Measurements from ENCODE around the gene TEX11.
"Not testable (repeated sequence)": the region's sequence is repeated elsewhere in the genome, so short reads cannot be mapped to it uniquely, and the experiment has no call there.

The TEX11 gene

DNA sequence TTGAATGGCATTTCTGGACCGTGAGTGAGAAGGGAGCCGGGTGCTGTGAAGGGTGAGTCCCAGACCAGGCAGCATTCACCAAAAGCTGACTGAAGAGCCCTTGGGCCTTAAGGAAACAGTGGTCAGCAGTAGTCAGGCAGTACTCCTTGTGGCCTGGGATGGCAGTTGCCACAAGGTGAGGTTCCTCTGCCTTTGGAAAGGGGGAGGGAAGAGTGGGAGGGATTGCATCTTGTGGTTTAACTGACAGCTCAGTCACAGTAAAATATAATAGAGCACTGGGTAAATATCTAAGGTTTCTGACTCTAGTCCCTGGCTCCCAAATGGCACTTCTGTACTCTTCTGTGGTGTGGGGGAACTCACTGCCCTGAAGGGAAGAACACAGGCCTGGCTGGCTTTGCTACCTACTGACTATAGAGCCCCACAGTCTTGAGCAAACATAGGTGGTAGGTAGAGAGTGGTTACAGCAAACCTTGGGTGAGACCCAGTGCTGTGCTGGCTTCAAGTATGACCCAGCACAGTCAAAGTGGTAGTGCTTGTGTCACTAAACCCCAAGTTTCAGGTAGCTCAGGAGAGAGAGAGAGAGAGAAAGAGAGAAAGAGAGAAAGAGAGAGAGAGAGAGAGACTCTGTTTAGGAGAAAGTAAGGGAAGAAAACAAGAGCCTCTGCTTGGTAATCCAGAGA, 154.2 kb downstream of the TEX11 start:
- no peak for DNase-seq

DNA sequence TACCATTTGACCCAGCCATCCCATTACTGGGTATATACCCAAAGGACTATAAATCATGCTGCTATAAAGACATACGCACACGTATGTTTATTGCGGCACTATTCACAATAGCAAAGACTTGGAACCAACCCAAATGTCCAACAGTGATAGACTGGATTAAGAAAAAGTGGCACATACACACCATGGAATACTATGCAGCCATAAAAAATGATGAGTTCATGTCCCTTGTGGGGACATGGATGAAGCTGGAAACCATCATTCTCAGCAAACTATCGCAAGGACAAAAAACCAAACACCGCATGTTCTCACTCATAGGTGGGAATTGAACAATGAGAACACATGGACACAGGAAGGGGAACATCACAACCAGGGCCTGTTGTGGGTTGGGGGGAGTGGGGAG, 174.7 kb downstream of the TEX11 start:
- not testable (repeated sequence) for DNase-seq

DNA sequence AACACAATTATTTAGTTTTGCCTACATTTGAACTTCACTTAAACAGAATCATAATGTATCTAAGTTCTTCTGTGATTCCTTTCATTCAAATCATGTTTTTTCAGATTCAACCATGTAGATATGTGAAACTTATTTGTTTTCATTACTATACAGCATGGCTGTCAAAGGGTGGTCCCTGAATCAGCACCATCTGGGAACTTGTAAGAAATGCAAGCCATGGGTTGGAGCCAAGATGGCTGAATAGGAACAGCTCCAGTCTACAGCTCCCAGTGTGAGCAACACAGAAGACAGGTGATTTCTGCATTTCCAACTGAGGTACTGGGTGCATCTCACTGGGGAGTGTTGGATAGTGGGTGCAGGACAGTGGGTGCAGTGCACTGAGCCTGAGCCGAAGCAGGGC, 180.6 kb downstream of the TEX11 start:
- DNase-seq: not testable (repeated sequence)

DNA sequence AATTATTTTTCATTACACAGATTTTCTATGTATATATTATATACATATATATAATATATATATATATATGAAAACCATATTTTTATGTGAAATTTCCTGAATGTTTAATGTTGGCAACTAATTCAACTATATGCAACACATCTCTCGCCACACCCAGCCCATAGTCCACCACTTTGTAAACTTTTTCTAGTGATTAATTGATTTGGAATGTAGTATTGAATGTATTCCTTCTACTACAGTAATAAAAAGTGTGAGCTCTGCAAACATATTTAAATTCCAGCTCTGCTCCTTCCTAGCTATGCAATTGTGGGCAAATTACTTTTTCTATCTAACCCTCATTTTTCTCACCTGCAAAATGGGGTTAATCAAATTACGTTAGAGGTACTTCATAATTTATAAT, 187.8 kb downstream of the TEX11 start:
- no peak for DNase-seq

DNA sequence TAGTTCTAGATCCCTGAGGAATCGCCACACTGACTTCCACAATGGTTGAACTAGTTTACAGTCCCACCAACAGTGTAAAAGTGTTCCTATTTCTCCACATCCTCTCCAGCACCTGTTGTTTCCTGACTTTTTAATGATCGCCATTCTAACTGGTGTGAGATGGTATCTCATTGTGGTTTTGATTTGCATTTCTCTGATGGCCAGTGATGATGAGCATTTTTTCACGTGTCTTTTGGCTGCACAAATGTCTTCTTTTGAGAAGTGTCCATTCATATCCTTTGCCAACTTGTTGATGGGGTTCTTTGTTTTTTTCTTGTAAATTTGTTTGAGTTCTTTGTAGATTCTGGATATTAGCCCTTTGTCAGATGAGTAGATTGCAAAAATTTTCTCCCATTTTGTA, 197.2 kb downstream of the TEX11 start:
- not testable (repeated sequence) for DNase-seq

DNA sequence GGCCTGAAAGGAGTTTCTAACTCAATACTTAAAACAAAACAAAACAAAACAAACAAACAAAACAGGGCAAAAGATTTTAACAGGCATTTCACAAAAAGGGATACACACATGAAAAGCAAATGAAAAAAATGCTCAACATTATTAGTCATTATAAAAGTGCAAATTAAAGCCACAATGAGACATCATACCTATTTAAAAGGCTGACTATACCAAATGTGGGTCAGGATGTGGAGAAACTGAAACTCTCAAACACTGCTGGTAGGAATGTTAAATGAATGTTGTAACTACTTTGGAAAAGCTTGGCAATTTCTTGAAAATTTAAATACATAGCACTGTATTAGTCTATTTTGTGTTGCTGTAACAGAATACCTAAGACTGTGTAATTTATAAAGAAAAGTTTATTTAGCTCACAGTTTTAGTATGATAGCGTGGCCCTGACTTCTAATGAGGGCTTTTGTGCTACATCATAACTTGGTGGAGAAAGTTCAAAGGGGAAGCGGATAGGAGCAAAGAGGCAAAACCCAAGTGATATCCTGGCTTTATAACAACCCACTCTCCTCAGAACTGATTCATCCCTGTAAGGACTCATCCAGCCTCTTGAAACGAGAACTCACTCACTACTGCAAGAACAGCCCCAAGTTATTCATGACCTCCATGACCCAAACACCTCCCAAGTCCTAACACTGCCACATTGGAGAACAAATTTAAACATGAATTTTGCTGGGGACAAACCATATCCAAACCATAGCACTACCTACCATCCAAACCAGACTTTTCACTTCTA, 214.0 kb downstream of the TEX11 start:
- DNase-seq: no peak

DNA sequence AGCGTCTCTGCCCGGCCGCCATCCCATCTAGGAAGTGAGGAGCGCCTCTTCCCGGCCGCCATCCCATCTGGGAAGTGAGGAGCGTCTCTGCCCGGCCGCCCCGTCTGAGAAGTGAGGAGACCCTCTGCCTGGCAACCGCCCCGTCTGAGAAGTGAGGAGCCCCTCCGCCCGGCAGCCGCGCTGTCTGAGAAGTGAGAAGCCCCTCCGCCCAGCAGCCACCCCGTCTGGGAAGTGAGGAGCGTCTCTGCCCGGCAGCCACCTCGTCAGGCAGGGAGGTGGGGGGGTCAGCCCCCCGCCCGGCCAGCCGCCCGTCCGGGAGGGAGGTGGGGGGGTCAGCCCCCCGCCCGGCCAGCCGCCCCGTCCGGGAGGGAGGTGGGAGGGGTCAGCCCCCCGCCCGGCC, 229.1 kb downstream of the TEX11 start:
- not testable (repeated sequence) for DNase-seq

DNA sequence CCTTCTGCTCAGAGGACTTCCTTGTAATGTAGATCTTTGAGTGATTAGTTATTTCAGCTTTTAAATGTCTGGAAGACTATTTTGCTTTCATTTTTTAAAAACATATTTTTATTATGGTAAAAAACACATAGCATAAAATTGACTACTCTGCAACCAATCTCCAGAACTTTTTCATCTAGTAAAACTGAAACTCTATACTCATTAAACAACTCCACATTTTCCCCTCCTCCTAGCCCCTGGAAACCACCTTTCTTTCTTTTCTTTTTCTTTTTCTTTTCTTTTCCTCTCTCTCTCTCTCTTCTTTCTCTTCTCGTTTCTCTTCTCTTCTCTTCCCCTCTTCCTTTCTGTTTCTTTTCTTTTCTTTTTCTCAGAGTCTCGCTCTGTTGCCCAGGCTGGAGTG, 233.2 kb downstream of the TEX11 start:
- no peak for DNase-seq

DNA sequence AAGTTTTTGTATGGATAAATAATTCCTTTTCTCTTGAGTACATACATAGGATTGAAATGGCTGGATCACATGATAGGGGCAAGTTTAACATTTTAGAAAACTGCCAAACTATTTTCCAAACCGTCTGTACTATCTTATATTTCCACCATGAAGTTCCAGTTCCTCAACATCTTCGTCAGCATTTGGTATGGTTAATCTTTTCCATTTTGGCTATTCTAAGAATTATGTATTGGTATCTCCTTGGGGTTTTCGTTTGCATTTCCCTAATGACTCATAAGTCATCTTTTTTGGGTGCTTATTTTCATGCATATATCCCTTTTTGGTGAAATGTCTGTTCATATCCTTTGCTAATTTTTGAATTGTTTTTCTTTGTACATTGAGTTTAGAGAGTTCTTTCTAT, 236.2 kb downstream of the TEX11 start:
- no peak for DNase-seq

DNA sequence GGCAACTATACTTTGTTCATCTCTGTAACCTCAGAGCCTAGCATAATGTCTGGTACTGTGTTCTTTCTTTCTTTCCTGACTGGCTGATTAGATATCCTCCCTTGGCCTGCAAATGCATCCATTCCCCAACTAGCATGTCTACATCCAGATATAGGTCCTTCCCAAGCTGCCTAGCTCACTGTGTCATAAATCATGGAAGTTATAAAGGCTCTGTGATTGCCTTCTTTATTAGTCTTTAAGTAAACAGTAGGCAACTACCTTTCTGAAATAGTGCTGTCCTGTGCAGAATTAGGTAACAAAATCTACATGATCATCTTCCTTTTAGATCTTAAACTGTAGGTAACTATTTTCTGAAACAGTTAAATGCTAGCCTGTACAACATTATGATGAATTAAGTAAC, 239.4 kb downstream of the TEX11 start:
- DNase-seq: no peak

DNA sequence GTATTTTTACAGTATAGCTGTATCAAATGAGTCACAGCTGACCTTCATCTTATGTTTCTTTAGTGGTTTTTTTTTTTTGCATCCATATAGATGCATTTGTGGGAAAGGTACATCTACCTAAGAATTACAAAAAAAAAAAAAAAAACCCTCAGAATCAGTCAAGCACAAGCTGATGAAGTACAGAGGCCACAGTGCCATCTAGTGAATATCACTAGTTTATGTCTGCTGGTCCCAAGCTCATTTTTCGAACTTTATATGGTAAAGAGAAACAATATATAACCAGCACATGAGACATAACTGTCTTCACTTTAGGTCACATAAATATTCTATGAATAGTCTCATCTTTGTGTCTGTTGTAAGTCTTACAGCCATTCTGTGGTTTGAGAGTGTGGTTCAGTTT, 243.8 kb downstream of the TEX11 start:
- no peak for DNase-seq

DNA sequence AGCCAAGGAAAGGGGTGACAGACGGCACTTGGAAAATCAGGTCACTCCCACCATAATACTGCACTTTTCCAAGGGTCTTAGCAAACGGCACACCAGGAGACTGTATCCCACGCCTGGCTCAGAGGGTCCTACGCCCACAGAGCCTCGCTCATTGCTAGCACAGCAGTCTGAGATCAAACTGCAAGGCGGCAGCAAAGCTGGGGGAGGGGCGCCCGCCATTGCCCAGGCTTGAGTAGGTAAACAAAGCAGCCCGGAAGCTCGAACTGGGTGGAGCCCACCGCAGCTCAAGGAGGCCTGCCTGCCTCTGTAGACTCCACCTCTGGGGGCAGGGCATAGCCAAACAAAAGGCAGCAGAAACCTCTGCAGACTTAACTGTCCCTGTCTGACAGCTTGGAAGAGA, 247.4 kb downstream of the TEX11 start:
- not testable (repeated sequence) for DNase-seq

DNA sequence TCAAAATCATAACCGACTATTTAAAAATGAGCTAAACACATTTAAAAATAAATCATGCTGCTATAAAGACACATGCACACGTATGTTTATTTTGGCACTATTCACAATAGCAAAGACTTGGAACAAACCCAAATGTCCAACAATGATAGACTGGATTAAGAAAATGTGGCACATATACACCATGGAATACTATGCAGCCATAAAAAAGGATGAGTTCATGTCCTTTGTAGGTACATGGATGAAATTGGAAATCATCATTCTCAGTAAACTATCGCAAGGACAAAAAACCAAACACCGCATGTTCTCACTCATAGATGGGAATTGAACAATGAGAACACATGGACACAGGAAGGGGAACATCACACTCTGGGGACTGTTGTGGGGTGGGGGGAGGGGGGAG, 251.0 kb downstream of the TEX11 start:
- not testable (repeated sequence) for DNase-seq

DNA sequence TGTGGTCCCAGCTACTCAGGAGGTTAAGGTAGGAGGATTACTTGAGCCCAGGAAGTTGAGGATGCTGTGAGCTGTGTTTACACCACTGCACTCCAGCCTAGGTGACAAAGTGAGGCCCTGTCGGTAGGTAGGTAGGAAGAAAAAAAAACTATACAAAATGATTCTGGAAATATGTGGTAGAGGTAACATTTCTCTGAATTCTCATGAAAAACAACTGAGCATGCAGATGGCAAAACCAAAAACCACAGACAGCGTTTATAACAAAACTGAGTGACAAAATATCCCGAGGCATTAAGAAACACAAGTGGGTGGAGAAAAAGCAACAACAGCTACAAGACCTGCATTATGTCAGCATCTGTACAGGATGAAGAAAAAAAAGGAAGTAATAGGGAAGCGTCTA, 252.2 kb downstream of the TEX11 start:
- no peak for DNase-seq

DNA sequence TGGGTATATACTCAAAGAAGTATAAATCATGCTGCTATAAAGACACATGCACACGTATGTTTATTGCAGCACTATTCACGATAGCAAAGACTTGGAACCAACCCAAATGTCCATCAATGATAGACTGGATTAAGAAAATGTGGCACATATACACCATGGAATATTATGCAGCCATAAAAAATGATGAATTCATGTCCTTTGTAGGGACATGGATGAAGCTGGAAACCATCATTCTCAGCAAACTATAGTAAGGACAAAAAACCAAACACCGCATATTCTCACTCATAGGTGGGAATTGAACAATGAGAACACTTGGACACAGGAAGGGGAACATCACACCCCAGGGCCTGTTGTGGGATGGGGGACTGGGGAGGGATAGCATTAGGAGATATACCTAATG, 260.6 kb downstream of the TEX11 start:
- not testable (repeated sequence) for DNase-seq

DNA sequence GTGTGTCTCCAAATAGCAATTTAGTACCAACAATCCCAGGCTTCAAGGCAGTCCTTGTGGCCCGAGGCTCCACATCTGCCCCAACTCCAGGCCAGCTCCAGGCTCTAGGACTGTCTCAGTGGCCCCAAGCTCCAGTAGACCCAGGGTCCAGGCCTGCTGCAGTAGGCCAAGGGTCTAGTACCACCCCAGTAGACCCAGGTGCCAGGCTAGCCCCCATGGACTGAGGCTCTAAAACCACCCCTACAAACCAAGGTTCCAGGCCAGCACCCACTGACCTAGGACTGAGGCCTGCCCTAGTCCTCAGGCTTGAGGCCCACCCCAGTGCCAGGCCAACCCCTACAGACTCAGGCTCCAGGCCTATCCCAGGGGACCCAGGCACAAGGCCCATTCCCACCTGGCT, 272.3 kb downstream of the TEX11 start:
- DNase-seq: no peak

DNA sequence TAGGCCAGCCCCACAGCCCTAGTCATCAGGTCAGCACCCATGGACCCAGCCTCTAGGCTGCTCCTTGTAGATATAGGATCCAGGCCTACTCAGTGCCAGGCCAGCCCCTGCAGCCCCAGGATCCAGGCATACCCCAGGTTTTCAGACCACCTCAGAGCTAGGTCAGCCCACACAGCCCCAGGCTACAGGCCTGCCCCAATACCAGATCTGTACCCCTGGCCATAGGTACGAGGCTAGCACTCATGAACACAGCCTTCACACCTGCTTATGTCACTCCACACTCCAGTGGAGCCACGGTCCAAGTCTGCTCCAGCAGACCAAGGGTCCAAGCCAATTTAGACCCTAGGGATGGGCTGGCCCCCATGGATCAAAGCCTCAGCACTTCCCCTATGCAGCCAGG, 272.8 kb downstream of the TEX11 start:
- no peak for DNase-seq

DNA sequence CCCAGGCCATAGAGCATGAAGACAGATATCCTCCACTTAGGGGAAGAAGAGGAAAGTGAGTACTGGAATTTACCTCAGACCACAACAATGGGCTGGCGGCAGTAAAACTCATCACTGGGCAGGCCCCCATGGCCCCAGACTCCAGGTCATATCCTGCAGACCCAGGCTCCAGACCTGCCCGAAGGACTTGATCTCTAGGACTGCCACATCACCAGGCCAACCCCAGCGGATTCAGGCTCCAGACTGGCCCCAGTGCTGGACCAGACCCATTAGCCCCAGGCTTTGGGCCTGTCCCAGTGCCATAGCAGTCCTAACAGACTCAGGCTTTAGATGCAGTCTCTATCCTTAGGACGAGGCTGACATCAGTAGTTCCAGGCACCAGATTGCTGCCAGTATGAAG, 273.3 kb downstream of the TEX11 start:
- DNase-seq: no peak

DNA sequence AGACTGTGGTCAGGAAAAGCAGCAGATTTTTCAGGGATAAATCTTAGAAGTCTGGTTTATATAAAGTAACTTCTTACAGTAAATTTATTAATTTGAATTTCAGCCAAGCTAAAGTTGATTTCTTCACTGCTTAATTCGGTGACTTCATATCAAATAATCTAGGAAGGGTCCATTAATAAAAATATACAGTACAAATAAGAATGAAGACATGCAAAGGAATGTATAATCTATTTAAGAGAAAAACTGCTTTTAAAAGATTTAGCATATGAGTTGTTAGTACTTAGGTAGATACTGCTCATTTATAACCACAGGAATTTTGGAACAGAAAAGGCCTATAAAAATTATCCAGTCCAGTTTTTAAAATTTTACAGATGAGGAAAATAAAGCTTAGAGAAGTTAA, 286.8 kb downstream of the TEX11 start:
- DNase-seq: no peak

DNA sequence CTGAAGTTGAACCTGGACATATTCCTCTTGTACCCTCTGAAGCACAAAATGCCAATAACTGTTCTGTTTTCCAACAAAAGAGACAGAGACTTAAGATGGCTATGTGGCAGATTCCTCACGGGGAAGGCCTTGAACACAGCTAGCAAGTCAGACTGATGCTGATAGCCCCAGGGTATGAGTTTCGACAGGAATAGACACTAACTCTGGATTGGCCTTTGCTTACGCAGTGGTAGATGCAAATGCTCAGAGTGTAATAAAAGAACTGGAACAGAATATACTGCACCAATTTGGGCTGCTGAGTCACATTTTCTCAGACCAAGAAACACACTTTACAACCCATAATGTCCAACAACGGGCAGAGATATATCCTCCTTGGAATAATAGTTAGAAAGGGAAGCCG, 290.0 kb downstream of the TEX11 start:
- DNase-seq: no peak

DNA sequence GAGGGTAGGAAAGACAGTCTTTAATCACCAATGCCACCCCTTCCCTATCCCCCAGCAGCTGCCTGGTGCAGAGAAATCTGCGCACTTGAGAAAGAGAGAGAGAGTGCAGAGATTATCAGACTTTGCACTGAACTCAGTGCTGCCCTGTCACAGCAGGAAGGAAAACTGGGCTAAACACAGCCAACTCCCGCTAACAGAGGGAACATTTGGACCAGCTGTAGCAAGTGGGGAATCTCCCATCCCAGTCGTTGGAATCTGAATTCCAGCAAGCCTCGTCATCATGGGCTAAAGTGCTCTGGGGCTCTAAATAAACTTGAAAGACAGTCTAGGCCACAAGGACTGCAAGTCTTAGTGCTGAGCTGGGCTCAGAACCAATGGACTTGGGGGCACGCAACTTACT, 295.2 kb downstream of the TEX11 start:
- no peak for DNase-seq

DNA sequence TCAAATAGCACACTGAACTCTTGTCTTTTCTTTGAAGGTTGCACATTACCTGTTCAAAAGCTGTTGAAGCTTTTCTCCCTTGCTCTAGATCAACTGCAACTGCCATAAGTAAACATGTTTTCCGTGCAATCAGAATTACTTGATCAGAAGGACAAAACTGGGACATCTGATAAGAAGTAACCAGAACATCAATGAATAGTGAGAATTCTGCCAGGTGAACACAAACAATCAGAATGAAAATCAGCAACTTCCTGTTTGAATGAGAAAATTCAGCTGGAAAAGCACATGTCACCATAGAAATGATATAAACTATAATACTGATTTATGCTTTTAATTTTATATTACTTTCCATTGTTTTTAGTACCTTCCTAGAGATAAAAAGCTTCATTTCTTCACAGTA, 303.2 kb downstream of the TEX11 start:
- no peak for DNase-seq

DNA sequence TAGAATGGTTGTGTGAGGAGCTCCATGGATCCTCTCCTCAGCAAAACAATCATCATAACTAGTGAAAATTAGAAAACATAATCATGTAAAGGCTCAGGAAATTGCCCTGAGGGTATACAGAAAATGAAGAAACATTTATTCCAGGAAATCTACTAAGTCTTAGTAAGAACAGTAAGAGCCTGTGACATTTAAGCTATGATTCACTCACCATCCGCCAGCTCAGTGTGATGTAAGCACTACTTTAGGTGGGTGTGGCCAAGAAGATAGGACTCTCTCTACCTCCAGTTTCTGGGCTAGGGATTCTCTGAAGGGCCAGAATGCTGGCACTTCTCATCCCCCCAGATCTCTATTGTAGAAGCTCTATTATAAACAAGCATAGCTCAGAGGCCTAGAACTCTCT, 316.4 kb downstream of the TEX11 start:
- DNase-seq: no peak

DNA sequence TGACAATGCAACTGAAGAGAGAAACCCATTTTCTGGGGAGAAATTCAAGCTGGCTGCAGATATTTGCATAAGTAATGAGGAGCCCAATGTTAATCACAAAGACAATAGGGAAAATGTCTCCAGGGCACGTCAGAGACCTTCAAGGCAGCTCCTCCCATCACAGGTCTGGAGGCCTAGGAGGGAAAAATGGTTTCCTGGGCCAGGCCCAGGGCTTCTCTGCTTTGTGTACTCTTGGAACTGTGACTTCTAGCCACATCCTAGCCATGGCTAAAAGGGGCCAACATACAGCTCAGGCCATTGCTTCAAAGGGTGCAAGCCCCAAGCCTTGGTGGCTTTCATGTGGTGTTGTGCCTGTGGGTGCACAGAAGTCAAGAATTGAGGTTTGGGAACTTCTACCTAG, 321.4 kb downstream of the TEX11 start:
- DNase-seq: not testable (repeated sequence)

DNA sequence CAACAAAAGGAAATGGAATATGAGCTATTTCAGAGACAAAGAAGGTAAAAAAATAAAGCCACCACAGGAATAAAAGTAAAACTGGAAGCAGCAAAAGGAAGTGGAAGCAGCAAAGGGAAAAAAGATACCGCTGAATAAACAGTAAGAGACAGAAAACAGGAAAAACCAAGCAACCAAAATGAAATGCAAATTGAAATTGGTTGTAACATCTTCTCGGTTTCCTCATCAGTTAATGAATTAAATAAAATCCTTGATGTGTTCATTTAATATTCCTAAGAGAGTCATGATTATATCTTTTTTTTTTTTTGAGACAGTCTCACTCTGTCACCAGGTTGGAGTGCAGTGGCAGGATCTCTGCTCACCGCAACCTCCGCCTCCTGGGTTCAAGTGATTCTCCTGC, 331.1 kb downstream of the TEX11 start:
- no peak for DNase-seq

Data from activated effector memory CD4-positive, alpha-beta T cell treated with anti-CD3 and anti-CD28 coated beads, Interleukin-2, amount 50 U/mL, for 16 hours (primary cell).